Measurements from ENCODE around the gene CDK12.
A peak's percentile ranks its signal among the peaks of the same experiment; 100 is the strongest.

CDK12 gene

GRCh38 chr17:39450847-39451581 is 10.3 kb upstream of the CDK12 start, which contains the start of gene MED1:
MED1 (minus strand) TSS chr17:39451263; CDS start chr17:39451062, 201 bp downstream.
- H3K4me3 ChIP-seq (ENCODE audit: low read depth, low read length, poor library complexity, severe bottlenecking), result peak within 1 kb of the TSS; percentile 89
- H3K79me2 ChIP-seq (ENCODE audit: insufficient read depth, low read length), result peaks cover 24% of the 10 kb centered on the region
- H3K9ac ChIP-seq (ENCODE audit: low read length), result peak within 1 kb of the TSS; percentile 95
- H3K36me3 ChIP-seq (ENCODE audit: insufficient read depth, low read length), result peaks cover 15% of the 10 kb centered on the region
- no peak within 1 kb of the TSS for H2AFZ ChIP-seq (ENCODE audit: low read length)
- no peak for TF ChIP-seq EZH2 (IDR thresholded peaks at IDR 0.05; ENCODE audit: borderline replicate concordance, low read length)
- TF ChIP-seq, protein P1, sequence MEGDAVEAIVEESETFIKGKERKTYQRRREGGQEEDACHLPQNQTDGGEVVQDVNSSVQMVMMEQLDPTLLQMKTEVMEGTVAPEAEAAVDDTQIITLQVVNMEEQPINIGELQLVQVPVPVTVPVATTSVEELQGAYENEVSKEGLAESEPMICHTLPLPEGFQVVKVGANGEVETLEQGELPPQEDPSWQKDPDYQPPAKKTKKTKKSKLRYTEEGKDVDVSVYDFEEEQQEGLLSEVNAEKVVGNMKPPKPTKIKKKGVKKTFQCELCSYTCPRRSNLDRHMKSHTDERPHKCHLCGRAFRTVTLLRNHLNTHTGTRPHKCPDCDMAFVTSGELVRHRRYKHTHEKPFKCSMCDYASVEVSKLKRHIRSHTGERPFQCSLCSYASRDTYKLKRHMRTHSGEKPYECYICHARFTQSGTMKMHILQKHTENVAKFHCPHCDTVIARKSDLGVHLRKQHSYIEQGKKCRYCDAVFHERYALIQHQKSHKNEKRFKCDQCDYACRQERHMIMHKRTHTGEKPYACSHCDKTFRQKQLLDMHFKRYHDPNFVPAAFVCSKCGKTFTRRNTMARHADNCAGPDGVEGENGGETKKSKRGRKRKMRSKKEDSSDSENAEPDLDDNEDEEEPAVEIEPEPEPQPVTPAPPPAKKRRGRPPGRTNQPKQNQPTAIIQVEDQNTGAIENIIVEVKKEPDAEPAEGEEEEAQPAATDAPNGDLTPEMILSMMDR (IDR thresholded peaks at IDR 0.05; ENCODE audit: low read length), result no peak
- H3K27ac ChIP-seq (ENCODE audit: low read depth, low read length, poor library complexity, severe bottlenecking), result peak within 1 kb of the TSS; percentile 58
- H4K20me1 ChIP-seq (ENCODE audit: insufficient read depth, low read length), result no peaks in the 10 kb centered on the region
- H3K9me3 ChIP-seq (ENCODE audit: low read length), result no peaks in the 10 kb centered on the region
- peaks cover 31% of the 10 kb centered on the region for H3K4me1 ChIP-seq (ENCODE audit: insufficient read depth, low read length, severe bottlenecking)
- H3K9me2 ChIP-seq (ENCODE audit: low read depth, low read length), result no peaks in the 10 kb centered on the region
- H3F3A ChIP-seq (ENCODE audit: insufficient read depth, low read length), result no peaks in the 10 kb centered on the region
- no peaks in the 10 kb centered on the region for H3K27me3 ChIP-seq (ENCODE audit: insufficient read depth, low read length)
- H3K4me2 ChIP-seq (ENCODE audit: low read length), result peak within 1 kb of the TSS; percentile 91

DNA sequence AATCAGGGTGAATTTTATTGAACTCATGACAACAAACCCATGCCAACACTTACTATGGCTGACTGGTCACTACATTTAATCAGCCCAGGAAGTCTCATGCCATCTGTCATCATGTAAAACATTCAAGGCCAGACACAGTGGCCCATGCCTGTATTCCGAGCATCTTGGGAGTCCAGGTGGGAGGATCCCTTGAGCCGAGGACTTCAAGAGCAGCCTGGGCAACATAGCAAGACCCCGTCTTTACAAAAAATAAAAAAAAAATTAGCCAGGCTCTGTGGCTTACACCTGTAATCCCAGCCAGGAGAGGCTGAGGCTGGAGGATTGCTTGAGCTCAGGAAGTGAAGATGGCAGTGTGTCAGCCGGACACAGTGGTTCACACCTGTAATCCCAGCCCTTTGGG is 5.4 kb upstream of the CDK12 start:
- TF ChIP-seq, protein P1 (IDR thresholded peaks at IDR 0.05; ENCODE audit: low read length), result no peak
- no peak for TF ChIP-seq EZH2 (IDR thresholded peaks at IDR 0.05; ENCODE audit: borderline replicate concordance, low read length)
- Histone ChIP-seq H3K79me2 (ENCODE audit: insufficient read depth, low read length) (peaks cover 2% of the 10 kb centered on the region), H3K9me3 (ENCODE audit: low read length) (no peaks in the 10 kb centered on the region), H3K4me1 (ENCODE audit: insufficient read depth, low read length, severe bottlenecking) (peaks cover 26% of the 10 kb centered on the region), H3K9me2 (ENCODE audit: low read depth, low read length) (no peaks in the 10 kb centered on the region), H3F3A (ENCODE audit: insufficient read depth, low read length) (no peaks in the 10 kb centered on the region), H3K9ac (ENCODE audit: low read length) (no peak overlapping the region), H3K4me2 (ENCODE audit: low read length) (no peak overlapping the region), H3K4me3 (ENCODE audit: low read depth, low read length, poor library complexity, severe bottlenecking) (no peak overlapping the region), H4K20me1 (ENCODE audit: insufficient read depth, low read length) (no peaks in the 10 kb centered on the region), H2AFZ (ENCODE audit: low read length) (no peak overlapping the region), H3K27me3 (ENCODE audit: insufficient read depth, low read length) (no peaks in the 10 kb centered on the region), H3K36me3 (ENCODE audit: insufficient read depth, low read length) (no peaks in the 10 kb centered on the region), H3K27ac (ENCODE audit: low read depth, low read length, poor library complexity, severe bottlenecking) (no peak overlapping the region)

GRCh38 chr17:39461926-39462569 is 762 bp downstream of the CDK12 start:
- H3K4me3 ChIP-seq (ENCODE audit: low read depth, low read length, poor library complexity, severe bottlenecking), result peak overlapping the region; percentile 70
- no peak overlapping the region for H3K27ac ChIP-seq (ENCODE audit: low read depth, low read length, poor library complexity, severe bottlenecking)
- H3K79me2 ChIP-seq (ENCODE audit: insufficient read depth, low read length), result peaks cover 50% of the 10 kb centered on the region
- H3K4me2 ChIP-seq (ENCODE audit: low read length), result peak overlapping the region; percentile 82
- peaks cover 31% of the 10 kb centered on the region for H3K4me1 ChIP-seq (ENCODE audit: insufficient read depth, low read length, severe bottlenecking)
- no peaks in the 10 kb centered on the region for H3K9me3 ChIP-seq (ENCODE audit: low read length)
- peaks cover 27% of the 10 kb centered on the region; the same call in 1 of the 2 replicates for H3K36me3 ChIP-seq (ENCODE audit: insufficient read depth, low read length)
- H4K20me1 ChIP-seq (ENCODE audit: insufficient read depth, low read length), result no peaks in the 10 kb centered on the region; the same call in 1 of the 2 replicates
- H3K9ac ChIP-seq (ENCODE audit: low read length), result peak overlapping the region; percentile 69
- H2AFZ ChIP-seq (ENCODE audit: low read length), result no peak overlapping the region
- TF ChIP-seq EZH2 (IDR thresholded peaks at IDR 0.05; ENCODE audit: borderline replicate concordance, low read length), result no peak
- TF ChIP-seq, protein P1 (IDR thresholded peaks at IDR 0.05; ENCODE audit: low read length), result no peak
- no peaks in the 10 kb centered on the region for H3K27me3 ChIP-seq (ENCODE audit: insufficient read depth, low read length)
- no peaks in the 10 kb centered on the region for H3F3A ChIP-seq (ENCODE audit: insufficient read depth, low read length)
- no peaks in the 10 kb centered on the region for H3K9me2 ChIP-seq (ENCODE audit: low read depth, low read length)

Data from OCI-LY1 (cell line).